ENCODE data around the gene FMN2.
"Not testable (repeated sequence)": the region's sequence is repeated elsewhere in the genome, so short reads cannot be mapped to it uniquely, and the experiment has no call there.

The FMN2 gene

DNA sequence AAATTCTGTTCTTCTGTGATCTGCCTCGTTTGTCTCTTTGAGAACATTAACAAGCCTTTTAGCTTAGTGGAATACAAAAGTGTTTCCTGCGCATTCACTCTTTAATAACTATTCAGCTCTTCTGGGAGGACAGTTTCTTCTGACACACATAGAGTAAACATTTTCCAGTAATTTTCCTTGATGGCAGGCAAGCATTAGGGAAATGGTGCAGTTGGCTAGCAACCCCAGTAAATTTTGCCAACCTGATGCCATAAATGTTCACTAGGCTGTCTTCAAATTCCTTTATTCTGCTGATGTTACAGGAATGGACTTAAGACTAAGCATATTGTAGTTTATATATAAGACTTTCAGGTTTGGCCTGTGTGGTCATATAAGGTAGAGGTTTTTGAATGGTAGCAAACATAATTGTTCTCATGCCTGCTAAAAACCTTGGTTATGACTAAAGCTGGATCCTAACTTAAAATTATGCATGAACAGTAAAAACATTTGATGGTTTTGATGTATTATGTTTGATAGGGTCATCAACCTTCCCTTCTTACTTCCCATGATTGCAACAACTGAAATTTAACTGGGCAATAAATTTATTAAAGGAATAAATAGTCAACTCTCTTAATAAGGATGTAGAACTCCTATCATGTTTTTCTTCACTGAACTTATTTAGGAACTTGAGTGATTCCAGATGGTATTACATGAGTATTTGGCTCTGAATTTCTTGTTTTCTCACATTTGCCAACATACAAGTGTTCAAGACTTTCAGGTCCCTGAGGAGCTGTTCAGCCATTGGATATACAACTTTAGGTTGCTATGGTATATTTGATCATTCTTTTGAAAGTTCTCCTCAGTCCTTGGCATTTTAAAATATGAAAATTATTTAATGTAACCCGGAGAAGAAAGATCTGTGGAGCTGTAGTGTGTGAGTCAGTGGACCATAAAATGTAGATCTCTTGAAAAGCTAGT, 223.4 kb downstream of the FMN2 start:
- DNase-seq, result no peak

DNA sequence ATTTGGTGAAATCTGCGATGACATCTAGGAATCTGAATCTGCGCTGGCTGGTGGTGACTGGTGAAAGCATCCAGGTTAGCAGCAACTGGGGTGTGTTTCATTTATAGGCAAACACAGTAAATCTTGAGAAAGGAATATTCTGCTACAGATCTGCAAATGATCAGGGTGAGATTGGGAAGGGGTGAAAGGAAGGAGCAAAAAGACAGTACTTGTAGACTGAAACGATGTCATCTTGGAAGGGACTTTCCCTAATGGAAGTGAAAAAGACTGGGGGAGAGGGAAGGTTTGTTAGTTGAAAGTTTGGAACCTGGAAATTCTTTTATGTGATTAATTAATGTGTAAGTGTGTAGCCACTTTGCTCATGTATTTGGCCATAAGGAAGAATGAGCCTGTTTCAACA, 228.3 kb downstream of the FMN2 start:
- DNase-seq, result no peak

DNA sequence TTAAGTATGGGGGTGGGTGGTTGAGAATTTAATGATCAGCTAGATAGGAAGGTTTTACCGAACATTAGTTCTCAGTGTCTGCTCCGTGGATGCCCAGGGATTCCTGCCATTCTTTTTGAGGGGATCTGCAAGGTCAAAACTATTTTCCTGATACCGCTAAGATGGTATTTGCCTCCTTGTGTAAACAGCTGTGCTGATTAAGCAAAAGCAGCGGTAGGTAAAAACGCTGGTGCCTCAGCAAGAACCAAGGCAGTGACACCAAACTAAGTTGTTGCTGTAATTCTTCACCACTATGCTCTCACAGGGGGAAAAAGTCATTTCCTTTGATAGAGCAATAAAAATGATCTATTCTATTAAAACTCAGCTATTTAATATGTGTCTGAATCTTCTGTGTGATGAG, 229.0 kb downstream of the FMN2 start:
- no peak for DNase-seq

DNA sequence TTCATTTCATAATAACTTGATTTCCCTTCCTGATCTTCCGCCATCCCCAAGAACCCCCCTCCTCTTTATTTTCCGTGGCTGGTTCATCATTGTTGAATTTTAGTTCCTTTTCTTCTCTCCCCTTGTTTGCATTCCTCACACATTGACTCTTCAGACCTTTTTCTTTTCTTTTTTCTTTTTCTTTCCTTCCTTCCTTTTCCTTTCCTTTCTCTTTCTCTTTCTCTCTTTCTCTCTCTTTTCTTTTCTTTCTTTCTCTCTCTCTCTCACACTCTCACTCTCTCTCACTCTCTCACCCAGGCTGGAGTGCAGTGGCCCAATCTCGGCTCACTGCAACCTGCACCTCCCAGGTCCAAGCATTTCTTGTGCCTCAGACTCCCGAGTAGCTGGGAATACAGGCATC, 231.3 kb downstream of the FMN2 start:
- no peak for DNase-seq

DNA sequence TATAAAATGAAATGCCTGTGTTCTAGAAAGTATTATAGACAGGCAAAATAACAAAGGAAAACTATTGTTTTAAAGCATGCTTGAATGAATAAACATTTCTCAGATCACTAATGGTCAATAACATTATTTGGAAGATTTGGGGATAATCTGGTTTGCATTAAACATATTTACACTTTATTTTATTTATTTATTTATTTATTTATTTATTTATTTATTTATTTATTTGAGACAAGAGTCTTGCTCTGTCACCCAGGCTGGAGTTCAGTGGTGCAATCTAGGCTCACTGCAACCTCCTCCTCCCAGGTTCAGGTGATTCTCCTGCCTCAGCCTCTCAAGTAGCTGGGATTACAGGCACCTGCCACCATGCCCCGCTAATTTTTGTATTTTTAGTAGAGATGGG, 236.7 kb downstream of the FMN2 start:
- not testable (repeated sequence) for DNase-seq

DNA sequence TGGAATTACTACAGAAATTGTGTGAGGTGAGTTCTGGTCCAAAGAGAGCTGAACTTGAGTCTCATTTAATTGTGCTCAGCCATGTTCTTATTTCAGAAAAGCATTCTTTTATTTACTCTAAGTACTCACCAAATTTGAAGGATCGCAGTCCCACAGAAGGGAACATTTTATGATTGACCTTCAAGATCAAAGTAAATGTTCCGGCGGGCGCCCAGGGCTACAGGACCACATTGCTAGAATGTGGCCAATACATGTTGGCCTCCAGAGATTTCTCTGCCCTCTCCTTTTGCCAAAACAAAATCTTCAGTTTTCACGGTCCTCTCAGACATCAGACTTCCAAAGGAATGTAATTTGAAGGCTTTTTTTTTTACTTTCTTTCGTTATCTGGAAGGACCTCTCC, 237.8 kb downstream of the FMN2 start:
- DNase-seq, result no peak

DNA sequence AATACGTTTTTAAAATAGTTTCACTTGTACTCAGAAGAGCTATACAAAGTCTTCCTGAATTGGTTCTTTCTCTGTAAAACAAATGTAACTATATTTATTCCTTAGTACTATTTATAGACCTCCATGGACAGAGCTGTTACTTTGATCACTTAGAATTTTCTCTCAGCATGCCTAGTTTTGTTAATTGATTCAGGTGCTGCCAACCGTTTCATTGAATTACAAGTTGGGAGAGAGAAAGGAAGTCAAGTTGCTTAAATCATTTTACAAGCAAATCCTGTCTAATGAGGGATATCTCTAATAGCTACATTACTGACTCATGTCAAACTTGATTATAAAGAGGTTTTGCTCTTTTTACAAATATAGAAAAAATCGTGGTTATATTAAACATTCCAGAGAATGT, 241.0 kb downstream of the FMN2 start:
- no peak for DNase-seq

DNA sequence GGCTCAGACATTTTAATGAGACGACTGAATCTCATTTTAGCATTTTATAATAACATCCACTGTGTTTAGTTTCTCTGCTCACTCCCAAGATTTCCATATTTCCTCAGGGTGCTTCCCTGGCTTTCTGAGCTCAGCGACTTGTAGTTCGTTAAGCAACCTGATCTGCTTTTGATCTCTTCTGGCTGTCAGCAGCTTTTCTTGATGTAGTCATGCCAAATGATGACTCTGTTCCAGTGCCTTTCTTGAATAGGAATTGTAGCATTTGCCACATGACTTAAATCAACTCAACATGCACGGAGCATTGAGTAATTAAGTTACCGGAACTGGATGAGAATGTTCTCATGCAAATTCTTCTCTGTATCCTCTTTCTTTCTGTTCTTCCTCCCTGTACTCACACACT, 246.1 kb downstream of the FMN2 start:
- no peak for DNase-seq

DNA sequence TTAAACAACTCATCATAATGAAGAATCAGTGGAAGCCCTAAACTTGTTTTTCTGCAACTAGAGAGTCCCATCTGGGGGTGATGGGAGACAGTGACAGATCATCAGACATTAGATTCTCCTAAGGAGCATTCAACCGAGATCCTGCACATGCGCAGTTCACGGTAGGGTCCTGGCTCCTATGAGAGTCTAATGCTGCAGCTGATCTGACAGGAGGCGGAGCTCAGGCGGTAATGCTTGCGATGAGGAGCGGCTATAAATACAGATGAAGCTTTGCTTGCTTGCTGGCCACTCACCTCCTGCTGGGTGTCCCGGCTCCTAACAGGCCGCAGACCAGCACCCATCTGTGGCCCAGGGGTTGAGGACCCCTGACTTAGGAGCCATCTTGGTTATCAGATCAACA, 247.2 kb downstream of the FMN2 start:
- DNase-seq, result no peak

DNA sequence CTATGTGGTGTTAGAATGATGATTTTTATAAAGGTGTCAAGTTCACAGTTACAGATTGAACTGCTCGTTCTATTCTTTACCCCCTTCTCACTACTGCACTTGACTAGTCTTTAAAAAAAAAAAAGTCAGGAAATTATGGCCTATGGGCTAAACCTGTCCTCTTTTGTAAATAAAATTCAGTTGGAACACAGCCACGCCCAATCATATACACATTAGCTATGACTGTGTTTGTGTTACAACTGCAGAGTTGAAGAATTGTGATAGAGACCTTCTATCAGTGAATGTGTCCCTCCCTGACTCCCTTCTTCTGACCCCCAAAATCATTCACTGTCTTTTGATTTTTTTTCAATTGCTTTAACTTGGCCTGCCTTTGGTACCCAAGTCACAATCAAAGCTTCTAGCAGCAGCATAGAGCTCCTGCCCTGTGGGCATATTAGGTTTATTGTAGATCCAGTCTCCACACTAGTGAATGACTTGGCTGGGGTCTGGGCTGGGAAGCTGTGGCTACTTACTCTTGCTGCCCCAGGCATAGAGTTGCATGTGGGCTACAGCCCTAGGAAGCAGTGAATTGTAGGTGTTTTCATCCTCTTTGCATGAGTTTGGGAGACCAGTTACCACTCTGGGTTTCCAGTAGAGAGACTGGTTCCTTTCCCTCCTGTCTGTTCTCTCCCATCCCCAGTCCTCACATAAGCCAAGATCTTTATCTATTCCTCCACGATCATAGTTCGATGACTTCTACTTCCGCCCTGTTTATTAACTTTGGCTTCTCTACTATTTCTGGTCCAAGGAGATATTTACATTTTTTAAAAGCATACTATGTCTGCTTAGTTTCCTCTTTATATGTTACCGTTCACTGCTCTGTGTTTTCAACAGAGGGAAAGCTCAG, 249.9 kb downstream of the FMN2 start:
- DNase-seq, result no peak

DNA sequence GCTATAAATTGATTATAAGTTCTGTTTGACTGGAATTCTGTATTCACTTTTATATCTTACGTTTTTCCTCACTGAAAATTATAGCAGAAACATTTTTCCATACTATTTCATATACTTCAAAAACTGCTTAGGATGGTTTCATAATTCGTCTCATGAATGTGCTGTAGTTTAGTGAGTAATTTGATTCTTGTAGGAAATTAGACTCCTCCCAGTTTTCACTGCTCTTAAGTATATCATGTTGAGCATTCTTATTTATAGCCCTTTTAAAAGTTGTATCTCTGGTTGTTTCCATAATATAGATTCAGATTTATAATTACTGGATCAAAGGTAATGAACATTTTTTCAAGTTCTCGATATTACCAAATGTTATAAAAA, 250.6 kb downstream of the FMN2 start:
- no peak for DNase-seq

DNA sequence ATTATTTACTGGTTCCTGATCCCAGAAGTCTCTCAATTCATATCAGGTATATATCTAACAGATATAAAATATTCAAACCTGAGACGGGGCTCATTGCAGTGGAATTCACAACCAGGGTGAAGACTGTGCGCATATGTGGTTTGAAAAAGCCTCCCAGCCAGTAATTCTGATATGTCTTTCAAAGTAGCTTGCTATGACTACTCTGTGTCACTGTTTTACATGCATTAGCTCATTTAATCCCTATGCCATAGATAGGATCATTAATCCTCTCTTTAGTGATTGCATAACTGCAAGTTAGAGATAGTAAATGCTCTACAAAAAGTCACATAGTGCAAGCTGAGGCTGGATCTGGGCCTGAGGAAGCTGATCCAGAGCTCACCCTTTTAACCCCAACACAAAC, 251.4 kb downstream of the FMN2 start:
- no peak for DNase-seq

DNA sequence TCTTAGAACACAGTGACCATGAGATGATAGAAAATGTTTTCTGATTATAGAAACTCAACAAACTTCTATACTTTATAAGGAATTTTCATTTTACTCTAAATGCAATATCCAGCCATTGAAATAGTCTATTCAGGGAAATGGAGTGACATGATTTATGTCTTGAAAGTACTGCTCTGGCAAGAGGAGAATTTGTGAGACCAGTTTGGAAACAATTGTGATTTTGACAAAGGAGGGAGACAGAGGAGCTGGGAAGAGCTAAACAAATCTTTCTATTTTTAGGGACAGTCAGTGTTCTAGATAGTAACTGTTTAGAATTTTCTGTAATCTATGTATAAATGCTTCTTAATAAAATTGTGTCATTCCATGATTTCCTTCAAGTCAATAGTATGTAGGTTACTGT, 252.3 kb downstream of the FMN2 start:
- no peak for DNase-seq

DNA sequence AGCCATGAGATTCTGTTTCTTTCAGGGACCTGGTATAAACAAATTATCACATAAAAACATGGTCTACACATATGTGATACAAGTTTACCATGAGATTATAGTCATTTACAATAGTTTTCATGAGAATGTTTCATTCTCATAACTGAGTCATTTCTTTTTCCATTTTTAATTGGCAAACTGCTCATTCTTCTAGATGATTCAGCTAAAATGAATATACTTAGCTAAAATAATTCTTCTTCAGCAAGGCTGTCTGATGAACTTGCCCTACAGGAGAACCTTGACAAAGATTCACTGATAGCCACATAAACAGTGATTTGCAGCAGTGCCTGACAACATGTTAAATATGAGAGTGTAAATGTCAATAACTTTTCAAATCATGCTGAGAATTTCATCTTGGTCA, 253.2 kb downstream of the FMN2 start:
- no peak for DNase-seq

DNA sequence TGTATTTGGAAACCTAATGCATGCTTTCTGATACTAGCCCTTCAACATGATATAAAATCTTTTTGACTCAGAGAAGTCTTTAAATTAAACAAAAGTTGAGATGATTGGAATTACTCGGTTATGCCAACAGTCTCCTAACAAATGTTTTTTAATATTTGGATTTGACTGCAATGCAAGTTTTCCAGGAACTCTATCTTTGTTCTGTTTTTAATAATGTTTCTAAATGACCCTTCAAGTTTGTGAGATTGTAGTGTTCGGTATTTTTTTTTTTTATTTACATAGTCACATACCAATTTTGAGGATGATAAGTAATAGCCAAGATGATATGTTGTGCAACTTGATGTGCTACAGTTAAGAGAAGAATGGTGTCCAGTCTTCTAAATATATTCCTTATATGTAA, 258.0 kb downstream of the FMN2 start:
- no peak for DNase-seq

DNA sequence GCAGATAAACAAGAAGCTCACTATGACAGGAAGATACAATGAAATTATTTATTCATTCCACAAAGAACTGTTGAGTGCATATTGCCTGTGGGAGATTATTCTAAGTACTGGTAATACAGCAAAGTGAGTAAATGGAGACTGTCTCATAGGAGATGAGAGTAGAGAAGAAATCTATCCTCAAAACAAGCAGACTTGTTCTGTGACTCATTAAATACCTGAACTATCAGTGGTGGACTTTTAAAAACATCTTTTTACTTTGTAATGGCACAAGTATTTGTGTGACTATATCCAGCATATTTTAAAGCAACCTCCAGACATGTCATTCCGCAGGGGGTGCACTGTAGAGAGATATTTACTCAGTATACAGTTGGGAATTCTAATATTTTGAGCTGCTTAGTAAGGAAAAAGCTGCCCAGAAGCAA, 259.2 kb downstream of the FMN2 start:
- DNase-seq, result no peak

DNA sequence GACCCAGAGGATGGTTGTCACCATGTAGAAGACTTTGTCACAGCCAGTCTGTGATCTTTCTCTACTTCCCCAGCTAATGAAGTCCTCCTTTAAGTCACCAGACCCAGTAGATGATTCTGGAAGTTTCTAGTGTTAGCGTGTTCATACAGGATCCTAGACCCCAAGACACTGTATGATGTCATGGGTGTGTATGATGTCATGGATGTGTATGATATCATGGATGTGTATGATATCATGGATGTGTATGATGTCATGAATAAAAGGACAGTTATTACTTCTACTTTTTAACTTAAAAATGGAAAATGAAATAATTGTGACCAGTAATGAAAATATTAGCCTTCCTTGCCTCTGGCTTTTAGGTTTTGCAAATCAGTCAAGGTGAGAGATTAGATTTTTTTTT, 260.0 kb downstream of the FMN2 start:
- DNase-seq, result no peak

DNA sequence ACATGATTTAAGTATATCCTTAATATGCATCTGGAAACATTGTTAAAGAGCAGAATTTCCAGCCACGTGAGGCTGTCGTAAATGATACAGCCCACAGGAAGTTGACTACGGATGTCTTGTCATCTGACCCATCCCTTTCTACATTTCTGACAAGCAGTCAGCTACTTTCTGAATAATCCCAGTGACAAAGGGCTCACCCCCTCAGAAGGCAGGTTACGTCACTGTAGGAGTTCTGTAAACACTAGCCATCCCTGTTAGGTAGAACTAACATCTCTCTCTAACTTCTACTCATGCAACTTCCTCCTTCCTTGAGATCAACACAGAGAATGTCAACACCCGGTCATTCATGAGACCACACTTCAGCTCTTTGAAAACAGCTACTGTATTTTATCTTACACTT, 261.1 kb downstream of the FMN2 start:
- no peak for DNase-seq

DNA sequence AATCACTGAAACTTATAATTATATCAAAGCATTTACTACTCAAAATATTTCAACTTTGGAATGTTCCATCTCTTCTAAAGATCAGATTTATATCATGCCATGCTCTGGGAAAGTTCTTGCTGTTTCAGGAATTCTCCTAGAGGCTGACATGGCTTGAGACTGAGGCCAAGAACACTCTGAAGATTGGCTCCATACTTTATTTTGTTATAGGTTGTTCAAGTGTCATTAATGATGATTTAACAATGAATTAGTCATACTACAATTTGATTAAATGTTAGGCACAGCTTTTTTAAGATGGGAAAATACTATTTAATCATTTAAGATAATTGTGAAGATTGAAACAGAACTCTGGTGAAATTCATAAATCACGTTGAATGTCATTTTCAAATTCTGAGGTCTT, 264.9 kb downstream of the FMN2 start:
- DNase-seq, result no peak

DNA sequence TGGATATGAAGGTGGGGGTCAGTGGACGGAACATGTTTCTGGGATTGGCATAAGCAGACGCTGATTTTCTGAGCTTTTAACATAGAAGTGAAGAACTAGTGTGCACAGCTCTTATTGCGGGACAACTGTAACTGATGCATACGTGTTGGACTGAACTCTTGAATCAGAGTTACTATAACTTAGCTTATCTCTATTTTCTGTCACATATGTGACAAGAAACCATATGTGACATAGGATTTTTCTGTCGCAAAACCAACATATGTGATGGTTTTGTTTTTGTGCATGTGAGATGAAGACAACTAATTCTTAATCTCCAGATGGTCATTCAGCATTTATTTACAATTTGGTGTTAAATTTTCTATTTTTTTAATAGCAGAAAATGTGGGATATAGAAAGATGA, 270.4 kb downstream of the FMN2 start:
- no peak for DNase-seq

DNA sequence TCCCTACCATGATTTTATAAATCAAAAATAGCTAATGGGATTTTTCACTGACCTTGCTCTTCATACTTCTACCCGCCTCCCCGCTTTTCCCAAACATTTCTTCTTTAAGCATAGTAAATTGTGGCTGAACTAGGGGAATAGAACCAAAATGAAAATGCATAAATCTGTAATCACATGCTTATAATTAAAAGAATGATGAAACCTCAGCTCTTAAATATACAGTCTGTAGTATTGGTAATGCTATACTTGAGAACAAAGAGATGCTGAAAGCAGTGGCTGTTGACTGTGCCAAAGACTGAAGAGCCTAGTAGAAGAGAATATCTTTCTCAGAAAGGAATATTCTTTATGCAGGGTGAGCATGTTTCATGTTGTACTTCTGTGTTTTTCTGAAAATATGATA, 271.1 kb downstream of the FMN2 start:
- DNase-seq, result no peak

DNA sequence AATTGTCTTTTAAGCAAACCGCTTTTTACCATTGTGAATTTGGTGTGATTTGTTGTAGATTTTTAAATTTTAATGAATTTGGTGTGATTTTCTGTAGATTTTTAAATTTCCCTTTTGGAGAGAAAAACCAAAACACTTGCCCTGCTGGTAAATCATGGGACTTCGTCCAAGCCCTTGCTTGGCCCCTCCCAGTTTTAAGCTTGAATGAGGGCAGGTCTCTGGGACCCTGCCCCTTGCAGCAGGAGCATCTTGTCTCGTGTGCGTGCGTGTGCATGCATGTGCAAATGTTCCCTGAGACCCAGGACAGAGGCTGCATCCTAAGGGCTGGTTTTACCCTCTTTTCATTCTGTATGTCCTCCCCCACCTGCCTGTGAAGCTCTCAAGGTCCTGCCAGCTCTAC, 271.6 kb downstream of the FMN2 start:
- no peak for DNase-seq

DNA sequence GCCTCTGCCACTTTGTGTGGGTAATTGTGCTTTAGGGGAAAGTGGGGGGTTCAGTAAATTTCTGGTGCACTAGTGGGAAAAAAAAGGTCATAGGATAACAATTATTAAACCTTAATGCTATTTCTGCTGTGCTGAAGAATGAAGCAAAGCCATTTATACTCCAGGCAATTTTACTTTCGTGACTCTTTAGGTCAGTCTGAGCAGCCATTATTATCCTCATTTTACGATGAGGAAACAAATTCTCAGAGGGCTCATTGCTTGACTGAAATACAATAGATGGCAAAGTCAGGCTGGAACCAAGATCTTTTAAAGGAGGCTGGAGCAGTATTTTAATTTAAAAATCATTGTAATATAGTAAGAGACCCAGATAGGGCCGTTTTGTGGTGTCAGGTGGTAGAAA, 272.2 kb downstream of the FMN2 start:
- DNase-seq, result no peak

DNA sequence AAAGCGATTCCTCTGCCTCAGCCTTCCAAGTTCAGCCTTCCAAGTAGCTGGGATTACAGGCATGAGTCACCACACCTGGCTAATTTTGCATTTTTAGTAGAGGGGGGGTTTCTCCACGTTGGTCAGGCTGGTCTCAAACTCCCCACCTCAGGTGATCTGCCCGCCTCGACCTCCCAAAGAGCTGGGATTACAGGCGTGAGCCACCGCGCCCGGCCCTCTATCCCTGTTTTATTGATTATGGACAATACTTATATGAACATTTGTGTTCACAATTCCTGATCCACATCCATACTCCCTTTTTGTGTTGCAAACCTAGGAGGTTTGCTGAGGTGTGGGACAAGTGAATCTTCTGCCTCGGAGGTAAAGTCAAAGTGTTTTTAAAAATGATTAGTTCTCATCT, 275.0 kb downstream of the FMN2 start:
- no peak for DNase-seq
